HG02678 (cell line): Measurements from ENCODE around the gene TMEM154.

Experiments used
- ATAC-seq: cut with Tn5 transposase; IDR thresholded peaks from one replicate; pipeline ENCODE4 v1.9.1; 2021; ENCODE audit warnings: mild to moderate bottlenecking, moderate library complexity; ENCODE audit not compliant: unreplicated experiment

Gene TMEM154

GRCh38 chr4:152634110-152634760 lies 45.6 kb downstream of the TMEM154 start:
- ATAC-seq, result no peak

DNA sequence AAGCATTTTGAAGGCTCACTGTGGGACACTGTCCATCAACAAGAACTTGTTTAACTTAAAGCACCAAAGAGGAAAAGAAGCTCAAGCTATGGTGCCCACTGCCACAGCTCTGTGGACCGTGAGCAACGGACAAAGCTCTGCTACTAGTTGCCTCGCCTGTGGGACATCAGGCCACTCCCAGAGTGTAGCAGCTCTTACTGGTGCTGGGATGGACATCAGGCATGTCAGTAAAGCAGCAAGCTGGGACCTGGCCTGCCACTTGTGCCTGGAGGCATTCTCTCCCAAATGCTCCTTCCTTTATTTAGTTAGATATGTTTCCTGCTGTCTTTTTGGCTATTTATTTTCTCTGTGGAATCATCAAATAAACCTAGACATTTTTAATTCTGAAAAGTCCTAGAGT lies 46.7 kb downstream of the TMEM154 start:
- no peak for ATAC-seq

DNA sequence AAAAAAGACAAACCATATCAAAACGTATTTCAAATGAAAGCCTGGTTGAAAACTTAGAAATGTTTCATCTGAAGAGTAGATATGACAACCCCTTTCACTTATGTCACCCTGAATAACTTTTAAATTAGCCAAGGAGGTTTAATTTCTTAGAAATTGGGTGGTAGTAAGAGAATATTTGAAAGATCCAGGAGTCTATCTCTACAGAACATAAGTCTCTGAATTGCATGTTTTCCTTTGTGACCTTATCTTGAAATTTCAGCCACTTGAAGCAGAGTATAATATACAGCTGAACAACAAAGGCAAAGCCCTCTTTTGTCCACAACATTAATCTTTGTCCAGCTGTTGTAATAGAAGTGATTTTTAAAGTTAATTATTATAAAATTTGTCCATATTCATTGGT lies 49.5 kb downstream of the TMEM154 start:
- no peak for ATAC-seq

- no peak for ATAC-seq
Observed at GRCh38 chr4:152629908-152630307, 49.9 kb downstream of the TMEM154 start.

DNA sequence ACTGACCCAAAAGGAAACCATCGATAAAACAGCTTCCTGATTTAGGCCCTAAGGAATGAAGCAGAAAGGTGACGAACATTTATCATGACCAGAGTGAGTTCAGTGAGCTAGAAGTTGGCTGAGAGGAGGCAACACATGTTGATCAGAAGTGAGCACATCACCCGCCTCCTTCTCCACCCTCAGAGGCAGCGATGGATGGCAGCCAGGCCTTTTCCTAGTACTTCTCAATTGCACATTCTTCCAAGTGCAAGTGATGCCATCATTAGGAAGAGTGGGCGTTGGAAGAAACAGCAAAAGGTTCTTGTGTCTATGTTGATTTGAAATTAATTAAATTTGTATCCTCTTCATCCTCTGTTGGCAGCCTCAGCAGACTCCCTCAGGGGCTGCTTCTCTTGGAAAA lies 51.7 kb downstream of the TMEM154 start:
- no peak for ATAC-seq

- ATAC-seq, result no peak
Observed at GRCh38 chr4:152626790-152627189, 53.0 kb downstream of the TMEM154 start.

GRCh38 chr4:152620915-152621314 lies 58.9 kb downstream of the TMEM154 start:
- ATAC-seq, result no peak

DNA sequence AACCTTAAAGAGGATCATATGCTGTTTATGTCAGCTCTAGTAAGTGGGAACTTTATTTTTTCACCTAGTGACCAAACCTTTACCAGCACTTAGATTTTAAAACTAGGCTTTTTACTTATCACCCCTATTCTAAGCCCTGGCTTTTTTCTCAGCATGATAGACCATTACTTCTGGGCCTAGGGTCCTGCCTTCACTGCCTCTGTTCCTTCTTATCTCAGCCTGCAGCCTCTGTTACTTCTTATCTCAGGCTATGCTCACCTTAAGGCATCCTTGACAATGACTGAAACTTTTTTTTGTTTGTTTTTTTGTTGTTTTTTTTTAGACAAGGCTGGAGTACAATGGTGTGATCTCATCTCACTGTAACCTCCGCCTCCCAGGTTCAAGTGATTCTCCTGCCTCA lies 59.6 kb downstream of the TMEM154 start:
- no peak for ATAC-seq

GRCh38 chr4:152619556-152619955 lies 60.2 kb downstream of the TMEM154 start:
- ATAC-seq, result no peak

DNA sequence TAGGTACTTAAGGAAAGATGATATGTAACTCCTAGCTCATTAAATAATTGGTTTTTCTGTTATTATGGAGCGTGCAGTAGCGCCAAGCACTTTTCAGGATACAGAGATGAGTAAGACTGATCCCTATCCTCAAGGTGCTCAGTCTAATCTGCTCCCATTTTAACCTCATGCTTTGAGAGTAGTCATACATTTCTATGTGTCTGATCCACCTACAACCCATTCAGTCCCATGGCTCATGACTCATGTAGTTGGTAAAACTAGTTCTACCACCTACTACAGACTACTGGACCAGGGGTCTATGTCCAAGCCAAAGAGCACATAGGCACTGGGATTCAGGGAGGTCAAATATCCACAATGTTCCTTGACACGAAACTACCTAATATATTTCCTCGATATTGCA lies 60.8 kb downstream of the TMEM154 start:
- ATAC-seq, result no peak

GRCh38 chr4:152616804-152617203 lies 63.0 kb downstream of the TMEM154 start:
- ATAC-seq, result no peak

DNA sequence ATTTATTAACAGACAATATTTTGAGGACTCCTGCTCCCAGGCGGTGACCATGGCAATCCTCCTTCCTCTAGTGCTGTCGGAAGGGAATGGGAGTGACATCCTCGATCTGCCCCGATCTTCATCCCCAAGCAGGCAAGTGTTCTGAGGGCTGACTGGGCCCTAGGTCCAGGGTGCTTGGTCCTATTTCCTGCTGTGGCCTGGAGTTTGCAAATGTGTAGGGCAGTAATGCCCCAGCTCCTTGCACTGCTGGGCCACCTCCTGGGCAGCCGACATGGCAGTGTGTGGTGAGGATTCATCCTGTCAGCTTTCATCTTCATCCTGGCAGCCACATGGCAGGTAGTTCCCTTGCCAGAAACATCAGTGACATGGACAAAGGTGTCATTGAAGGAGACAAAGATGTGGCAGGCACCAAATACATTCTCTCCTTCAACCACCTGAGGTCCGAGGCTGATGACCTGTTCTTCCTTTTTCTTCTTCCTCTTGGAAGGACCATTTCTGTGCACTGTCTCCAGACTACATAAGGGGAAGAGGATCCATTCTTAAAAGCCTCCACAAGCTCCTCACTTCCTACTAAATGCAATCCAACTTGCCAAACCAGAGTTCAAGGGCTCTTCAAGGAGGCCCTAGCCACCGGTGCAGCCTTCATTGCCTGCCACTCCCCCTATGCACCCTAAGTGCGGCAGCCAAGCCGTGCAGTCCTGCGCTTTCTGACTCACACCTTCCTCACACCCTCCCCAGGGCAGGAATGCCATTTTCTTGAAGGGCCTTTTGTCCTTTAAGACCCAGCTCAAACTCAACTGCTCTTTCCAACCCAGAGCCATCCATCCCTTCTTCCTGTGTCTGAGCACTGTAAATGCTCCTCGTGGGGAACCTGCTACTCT lies 65.7 kb downstream of the TMEM154 start:
- no peak for ATAC-seq

GRCh38 chr4:152613351-152613750 lies 66.4 kb downstream of the TMEM154 start:
- no peak for ATAC-seq

- ATAC-seq, result no peak
Observed at GRCh38 chr4:152610131-152610530, 69.7 kb downstream of the TMEM154 start.

DNA sequence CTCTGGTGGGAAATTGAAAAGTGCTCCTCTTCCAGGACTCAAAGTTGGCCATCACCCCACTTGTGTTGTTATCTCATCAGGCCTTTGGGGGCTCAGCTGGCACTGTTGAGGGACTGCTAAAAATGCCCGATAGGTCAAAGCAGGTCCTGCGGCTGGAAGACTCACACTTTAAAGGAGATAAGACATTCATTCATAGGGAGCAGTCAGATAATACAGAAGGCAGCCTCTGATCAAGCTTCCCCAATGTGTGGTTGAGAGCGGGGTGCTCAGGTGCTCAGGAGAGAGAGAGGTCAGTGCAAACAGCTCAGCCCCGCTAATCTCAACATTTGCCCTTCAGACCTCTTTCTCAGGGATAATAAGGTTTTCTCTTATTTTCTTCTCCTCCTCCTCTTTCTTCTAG lies 70.3 kb downstream of the TMEM154 start:
- no peak for ATAC-seq

DNA sequence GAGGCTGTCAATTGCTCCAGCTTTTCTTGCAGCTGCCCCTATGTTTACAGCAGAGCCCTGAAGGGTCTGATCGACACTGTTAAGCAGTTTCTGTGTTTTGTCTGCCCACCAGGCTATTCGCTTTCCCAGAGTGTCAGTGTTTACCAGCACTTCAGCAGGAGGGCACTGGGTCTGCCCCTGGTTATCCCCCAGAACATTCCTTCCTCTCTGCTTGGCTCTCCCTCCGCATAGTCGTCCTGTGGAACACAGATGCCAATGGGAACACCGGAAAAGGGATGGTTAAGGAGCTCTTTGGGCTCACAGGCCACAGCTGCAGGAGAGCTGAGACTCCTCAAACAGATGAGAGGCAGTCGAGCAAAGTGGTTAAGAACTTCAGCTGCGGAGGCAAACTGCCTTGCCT lies 72.6 kb downstream of the TMEM154 start:
- ATAC-seq, result no peak

DNA sequence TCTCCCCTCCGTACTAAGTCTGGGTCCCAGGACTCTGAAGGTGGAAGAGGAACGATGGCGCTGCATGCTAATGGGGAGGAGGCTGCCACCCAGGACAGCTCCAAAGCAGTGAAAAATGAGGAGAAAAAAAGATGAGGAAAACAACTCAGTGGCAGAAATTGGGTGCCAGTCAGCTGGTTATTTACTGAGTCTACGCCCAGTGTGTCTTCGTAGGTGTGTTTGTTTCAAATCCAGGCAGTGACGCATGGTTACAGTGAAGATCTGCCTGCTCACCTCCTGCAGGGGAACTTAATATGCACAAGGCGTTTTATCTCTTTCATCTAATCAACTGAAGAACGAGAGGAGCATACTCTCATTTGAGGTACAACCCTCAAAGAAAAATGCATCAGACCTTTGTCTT lies 73.0 kb downstream of the TMEM154 start:
- no peak for ATAC-seq

GRCh38 chr4:152605641-152606335 lies 74.0 kb downstream of the TMEM154 start:
- no peak for ATAC-seq

GRCh38 chr4:152605031-152605430 lies 74.8 kb downstream of the TMEM154 start:
- ATAC-seq, result no peak

- no peak for ATAC-seq
Observed at GRCh38 chr4:152601156-152601555, 78.6 kb downstream of the TMEM154 start.

DNA sequence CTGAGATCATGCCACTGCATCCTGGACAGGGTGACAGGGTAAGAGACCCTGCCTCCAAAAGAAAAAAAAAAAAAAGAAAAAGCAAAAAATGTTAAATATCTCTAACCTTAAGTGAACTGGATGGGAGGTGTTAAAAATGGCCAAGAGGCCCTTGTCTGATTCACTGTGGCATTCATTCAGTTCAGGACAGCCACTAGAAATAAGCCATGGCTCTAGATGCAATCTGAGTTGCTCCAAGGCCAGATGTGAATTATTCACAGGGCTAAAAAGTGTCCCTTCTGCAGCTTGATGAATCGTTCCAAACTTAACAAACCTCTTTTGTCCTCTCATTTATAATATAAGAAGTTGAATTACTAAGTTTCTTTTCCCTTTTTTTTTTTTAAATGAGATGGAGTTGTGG lies 80.2 kb downstream of the TMEM154 start:
- no peak for ATAC-seq

DNA sequence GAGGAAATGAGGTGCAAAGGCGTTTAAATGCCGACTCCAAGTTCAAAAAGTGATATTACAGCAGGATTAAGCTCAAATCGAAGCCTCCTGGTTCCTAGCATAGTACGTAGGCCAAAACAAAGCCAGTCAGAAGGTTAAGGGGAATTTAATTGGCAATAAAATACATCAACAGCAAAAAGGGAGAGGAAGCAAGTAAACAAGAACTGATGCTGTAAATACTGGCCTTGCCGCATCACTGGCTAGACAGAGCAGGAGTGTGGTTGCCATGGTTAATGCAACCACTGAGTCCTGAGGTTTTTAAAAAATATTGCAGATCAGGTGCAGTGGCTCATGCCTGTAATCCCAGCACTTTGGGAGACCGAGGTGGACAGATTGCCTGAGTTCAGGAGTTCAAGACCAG lies 80.7 kb downstream of the TMEM154 start:
- ATAC-seq, result no peak
